Measurements from ENCODE around the gene OVCH1.

Gene OVCH1

DNA sequence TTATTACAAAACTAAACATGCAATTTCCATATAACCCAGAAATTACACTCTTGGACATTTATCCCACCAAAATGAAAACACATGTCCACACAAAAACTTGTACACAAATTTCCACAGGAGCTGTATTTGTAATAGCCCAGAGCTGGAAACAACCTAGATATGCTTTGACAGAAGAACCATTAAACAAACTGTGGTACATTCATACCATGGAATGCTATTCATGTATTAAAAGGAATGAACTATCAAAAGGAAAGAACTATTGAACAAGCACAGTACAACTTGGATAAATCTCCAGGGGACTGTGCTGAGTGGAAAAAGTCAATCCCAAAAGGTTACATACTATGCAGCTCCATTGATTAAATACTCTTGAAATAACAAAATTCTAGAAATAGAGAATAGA lies 80.7 kb downstream of the OVCH1 start:
- TF ChIP-seq, protein P1, sequence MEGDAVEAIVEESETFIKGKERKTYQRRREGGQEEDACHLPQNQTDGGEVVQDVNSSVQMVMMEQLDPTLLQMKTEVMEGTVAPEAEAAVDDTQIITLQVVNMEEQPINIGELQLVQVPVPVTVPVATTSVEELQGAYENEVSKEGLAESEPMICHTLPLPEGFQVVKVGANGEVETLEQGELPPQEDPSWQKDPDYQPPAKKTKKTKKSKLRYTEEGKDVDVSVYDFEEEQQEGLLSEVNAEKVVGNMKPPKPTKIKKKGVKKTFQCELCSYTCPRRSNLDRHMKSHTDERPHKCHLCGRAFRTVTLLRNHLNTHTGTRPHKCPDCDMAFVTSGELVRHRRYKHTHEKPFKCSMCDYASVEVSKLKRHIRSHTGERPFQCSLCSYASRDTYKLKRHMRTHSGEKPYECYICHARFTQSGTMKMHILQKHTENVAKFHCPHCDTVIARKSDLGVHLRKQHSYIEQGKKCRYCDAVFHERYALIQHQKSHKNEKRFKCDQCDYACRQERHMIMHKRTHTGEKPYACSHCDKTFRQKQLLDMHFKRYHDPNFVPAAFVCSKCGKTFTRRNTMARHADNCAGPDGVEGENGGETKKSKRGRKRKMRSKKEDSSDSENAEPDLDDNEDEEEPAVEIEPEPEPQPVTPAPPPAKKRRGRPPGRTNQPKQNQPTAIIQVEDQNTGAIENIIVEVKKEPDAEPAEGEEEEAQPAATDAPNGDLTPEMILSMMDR (IDR thresholded peaks at IDR 0.05; ENCODE audit: insufficient read depth, missing control alignments), result no peak
- DNase-seq (ENCODE audit: insufficient read length, low spot score), result no peak
- no peak for FAIRE-seq

DNA sequence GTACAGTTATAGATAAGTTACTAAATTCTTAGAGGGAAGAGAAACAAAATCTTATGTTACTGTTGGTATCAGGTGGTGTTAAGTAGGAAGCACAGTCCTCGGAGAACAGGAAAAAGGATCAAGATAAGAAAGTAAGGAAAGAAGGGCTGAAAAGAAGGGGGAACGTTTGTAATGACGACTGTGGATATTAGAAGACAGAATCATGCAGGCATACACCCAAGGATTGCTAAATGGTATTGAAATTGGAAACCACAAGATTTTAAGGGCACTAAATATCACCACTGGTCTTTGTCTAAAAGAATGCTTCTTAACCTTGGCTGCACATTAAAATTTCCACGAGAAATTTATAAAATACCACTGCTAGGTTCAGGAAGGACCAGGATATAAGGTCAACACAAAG lies 82.4 kb downstream of the OVCH1 start:
- FAIRE-seq, result no peak
- TF ChIP-seq, protein P1 (IDR thresholded peaks at IDR 0.05; ENCODE audit: insufficient read depth, missing control alignments), result no peak
- DNase-seq (ENCODE audit: insufficient read length, low spot score), result no peak

DNA sequence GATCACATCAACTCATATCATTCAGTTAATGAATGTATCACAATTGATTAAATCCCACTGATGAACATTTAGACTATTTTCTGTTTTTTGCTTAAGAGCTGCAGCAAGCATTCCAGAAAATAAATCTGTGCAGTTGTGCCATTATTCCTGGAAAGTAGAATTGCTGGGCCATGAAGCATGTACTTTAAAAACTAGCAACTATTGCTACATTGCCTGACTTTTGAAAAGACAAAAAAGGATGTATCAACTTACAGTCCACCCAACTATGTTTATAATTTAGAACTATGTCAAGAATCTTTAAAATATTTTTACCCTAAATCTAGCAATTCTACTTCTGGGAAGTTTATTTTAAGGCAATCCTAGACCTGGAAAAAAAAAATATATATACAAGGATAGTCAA lies 83.1 kb downstream of the OVCH1 start:
- FAIRE-seq (no peak), DNase-seq (ENCODE audit: insufficient read length, low spot score) (no peak)
- TF ChIP-seq, protein P1 (IDR thresholded peaks at IDR 0.05; ENCODE audit: insufficient read depth, missing control alignments), result no peak

DNA sequence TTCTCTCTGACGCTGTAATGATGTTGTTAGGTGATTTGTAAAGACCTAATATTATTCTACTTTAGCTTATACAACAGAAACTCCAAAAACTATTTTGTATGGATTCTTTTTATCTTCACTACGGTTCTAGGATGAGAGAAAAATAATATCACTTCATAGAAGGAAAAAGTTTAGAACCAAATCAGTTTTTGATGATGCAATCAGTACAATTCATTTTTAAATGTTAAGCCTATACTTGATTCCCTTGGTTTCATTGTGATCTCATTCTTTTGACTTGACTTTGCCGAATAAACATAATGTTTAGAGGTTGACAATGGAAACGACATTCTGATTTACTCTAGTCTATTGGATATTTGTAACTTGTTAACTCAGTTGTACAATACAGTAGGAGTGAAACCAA lies 91.9 kb downstream of the OVCH1 start:
- TF ChIP-seq, protein P1 (IDR thresholded peaks at IDR 0.05; ENCODE audit: insufficient read depth, missing control alignments), result no peak
- no peak for DNase-seq (ENCODE audit: insufficient read length, low spot score)
- no peak for FAIRE-seq

DNA sequence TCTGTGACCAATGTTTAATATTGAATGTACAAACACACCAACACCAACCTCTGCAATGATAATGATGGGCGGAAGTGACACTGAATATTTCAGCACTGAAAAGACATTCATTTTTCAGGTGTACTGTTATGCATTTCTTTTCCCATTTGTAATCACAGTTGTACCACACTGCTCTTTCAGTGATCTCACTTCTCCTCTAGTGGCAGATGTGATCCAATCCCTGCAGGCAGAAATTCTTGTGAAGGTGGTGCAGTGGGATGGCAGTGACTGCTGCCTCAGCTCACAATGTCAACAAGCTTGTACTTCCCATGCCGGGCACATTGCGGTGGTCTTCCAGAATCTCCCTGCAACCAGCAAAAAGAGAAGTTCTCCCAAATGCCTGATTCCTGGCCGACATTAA lies 93.5 kb downstream of the OVCH1 start:
- TF ChIP-seq, protein P1 (IDR thresholded peaks at IDR 0.05; ENCODE audit: insufficient read depth, missing control alignments), result no peak
- DNase-seq (ENCODE audit: insufficient read length, low spot score) (no peak), FAIRE-seq (no peak)

DNA sequence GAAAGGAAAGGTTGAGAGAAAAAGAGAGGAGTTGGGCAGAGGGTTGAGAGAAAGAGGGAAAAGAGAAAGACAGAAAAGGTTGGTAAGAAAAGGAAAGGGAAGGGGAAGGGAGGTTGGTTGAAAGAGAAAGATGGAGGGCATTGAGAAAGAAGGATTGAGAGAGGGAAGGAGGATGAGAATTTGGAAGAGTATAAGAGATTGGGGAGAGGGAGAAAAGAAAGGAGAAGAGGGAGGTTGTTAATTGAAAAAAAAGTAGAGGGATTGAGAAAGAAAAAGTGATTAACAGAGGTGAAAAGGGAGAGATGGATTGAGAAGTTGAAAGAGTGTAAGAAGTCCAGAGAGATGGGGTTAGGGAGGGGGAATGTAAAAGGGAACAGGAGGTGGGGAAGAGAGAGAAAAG lies 95.0 kb downstream of the OVCH1 start:
- DNase-seq (ENCODE audit: insufficient read length, low spot score), result no peak
- no peak for FAIRE-seq
- TF ChIP-seq, protein P1 (IDR thresholded peaks at IDR 0.05; ENCODE audit: insufficient read depth, missing control alignments), result no peak

DNA sequence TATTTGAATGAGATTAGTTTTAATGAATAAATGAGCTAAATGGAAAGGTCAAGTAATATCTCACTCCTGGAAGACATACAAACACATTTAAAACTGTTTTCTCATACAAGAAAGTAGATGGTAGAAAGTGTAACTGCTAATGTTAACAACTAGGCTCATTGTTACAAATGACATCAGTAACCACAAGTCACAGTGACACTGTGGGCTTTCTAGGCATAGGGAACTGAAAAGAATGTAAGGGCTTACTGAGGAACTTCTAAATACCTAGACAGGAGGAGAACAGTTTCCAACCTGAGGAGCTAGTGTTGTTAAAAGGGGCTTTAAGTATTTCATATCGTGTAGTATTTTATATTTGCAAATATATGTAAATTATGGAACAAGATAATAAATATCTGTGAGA lies 99.0 kb downstream of the OVCH1 start:
- TF ChIP-seq, protein P1 (IDR thresholded peaks at IDR 0.05; ENCODE audit: insufficient read depth, missing control alignments), result no peak
- DNase-seq (ENCODE audit: insufficient read length, low spot score) (no peak), FAIRE-seq (no peak)

Data from D721Med (cell line).